ENCODE results near the gene CEP41.

GRCh38 chr7:130473876-130474275 is 33.1 kb upstream of the CEP41 start:
- no peak for TF ChIP-seq POLR2A (IDR thresholded peaks at IDR 0.05)
- TF ChIP-seq, protein P1, sequence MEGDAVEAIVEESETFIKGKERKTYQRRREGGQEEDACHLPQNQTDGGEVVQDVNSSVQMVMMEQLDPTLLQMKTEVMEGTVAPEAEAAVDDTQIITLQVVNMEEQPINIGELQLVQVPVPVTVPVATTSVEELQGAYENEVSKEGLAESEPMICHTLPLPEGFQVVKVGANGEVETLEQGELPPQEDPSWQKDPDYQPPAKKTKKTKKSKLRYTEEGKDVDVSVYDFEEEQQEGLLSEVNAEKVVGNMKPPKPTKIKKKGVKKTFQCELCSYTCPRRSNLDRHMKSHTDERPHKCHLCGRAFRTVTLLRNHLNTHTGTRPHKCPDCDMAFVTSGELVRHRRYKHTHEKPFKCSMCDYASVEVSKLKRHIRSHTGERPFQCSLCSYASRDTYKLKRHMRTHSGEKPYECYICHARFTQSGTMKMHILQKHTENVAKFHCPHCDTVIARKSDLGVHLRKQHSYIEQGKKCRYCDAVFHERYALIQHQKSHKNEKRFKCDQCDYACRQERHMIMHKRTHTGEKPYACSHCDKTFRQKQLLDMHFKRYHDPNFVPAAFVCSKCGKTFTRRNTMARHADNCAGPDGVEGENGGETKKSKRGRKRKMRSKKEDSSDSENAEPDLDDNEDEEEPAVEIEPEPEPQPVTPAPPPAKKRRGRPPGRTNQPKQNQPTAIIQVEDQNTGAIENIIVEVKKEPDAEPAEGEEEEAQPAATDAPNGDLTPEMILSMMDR (IDR thresholded peaks at IDR 0.05), result no peak

All from Peyer's patch (tissue), 4 donors.